HL-60 (cell line): ENCODE data around the gene DOCK10.

ENCODE experiments used
- DNase-seq, 2 experiments: peaks; one replicate each; pipeline ENCODE4 v3.0.0-alpha.2; 2010 to 2020; ENCODE audit warnings: low read depth in 1 of 2, low spot score in 1 of 2
- H3K27ac ChIP-seq: fragments of 250-450 bp; sonication (Bioruptor Pico); replicated peaks from 2 replicates; pipeline ENCODE4 v1.5.1; 2020; ENCODE audit warnings: mild to moderate bottlenecking, moderate library complexity
- H3K27me3 ChIP-seq: fragments of 250-450 bp; sonication (Bioruptor Pico); 2 replicates; pipeline ENCODE4 v1.5.1; 2021; ENCODE audit warnings: mild to moderate bottlenecking, moderate library complexity; ENCODE audit not compliant: insufficient read depth, poor library complexity, severe bottlenecking
- H3K4me3 ChIP-seq: replicated peaks from 2 replicates; pipeline ENCODE4 v1.5.1; 2011; ENCODE audit warnings: mild to moderate bottlenecking, control low read depth, low read length; ENCODE audit not compliant: insufficient read depth
- CTCF ChIP-seq: IDR thresholded peaks from one replicate; pipeline ENCODE4 v1.5.1; 2011; ENCODE audit warnings: low read length, control low read depth, inconsistent platforms; ENCODE audit not compliant: insufficient read depth
- GABPA ChIP-seq: IDR thresholded peaks from 2 replicates; pipeline ENCODE4 v1.6.1; 2012; ENCODE audit warnings: low read depth
- POLR2AphosphoS5 ChIP-seq: IDR thresholded peaks from 2 replicates; pipeline ENCODE4 v1.6.1; 2012; ENCODE audit warnings: low read depth
- REST ChIP-seq: IDR thresholded peaks from 2 replicates; pipeline ENCODE4 v1.6.1; 2012; ENCODE audit warnings: low read depth; ENCODE audit not compliant: insufficient replicate concordance
- SPI1 ChIP-seq: IDR thresholded peaks from 2 replicates; pipeline ENCODE4 v1.6.1; 2012; ENCODE audit warnings: low read depth, mild to moderate bottlenecking, borderline replicate concordance

Gene DOCK10

GRCh38 chr2:225008179-225008856, 34.0 kb downstream of the DOCK10 start:
- H3K27ac ChIP-seq: no peak overlapping the region
- TF ChIP-seq CTCF: no peak
- TF ChIP-seq POLR2AphosphoS5: no peak
- no peak for TF ChIP-seq GABPA
- no peak for TF ChIP-seq REST
- TF ChIP-seq SPI1: no peak
- no peak for DNase-seq
- H3K27me3 ChIP-seq: no peaks in the 10 kb centered on the region
- no peak overlapping the region for H3K4me3 ChIP-seq

GRCh38 chr2:225006730-225007129, 35.5 kb downstream of the DOCK10 start:
- TF ChIP-seq REST (no peak), CTCF (no peak), SPI1 (no peak), POLR2AphosphoS5 (no peak), GABPA (no peak)
- no peaks in the 10 kb centered on the region for H3K27me3 ChIP-seq
- DNase-seq: no peak
- no peak overlapping the region for H3K27ac ChIP-seq
- H3K4me3 ChIP-seq: no peak overlapping the region

GRCh38 chr2:225004597-225004996, 37.7 kb downstream of the DOCK10 start:
- Histone ChIP-seq H3K27ac (no peak overlapping the region), H3K27me3 (no peaks in the 10 kb centered on the region), H3K4me3 (no peak overlapping the region)
- no peak for DNase-seq
- TF ChIP-seq REST (no peak), POLR2AphosphoS5 (no peak), SPI1 (no peak), GABPA (no peak), CTCF (no peak)
